Measurements from ENCODE around the gene LAMA3.

Gene LAMA3

DNA sequence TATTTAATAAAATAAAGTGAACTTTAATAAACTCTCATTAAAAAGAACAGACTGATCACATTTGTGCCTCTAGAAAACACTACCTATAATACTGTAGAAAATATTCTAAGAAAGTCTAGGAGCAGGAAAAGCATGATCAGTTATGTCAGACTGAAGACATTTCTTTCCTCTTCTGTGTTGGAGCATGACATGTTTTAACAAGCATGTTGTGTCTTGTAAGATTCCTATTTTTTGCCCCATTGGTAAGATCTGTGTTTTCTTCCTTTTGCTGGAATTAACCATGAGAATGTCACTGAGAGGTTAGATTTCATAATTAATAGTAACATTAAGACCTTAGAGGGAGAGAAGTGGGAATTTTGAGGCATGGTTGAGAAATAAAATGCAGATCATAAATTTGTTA is 27.7 kb downstream of the LAMA3 start:
- Histone ChIP-seq H3K4me3 (ENCODE audit: low read depth in 1 of 2, low read length in 2 of 2) (no peak overlapping the region), H3K27ac (ENCODE audit: low read depth, low read length) (no peak overlapping the region), H3K36me3 (ENCODE audit: control insufficient read depth in 1 of 2, insufficient read depth in 2 of 2, low read length in 2 of 2) (no peaks in the 10 kb centered on the region), H3K9me3 (ENCODE audit: control insufficient read depth in 1 of 2, low read length in 2 of 2) (no peaks in the 10 kb centered on the region), H3K4me1 (ENCODE audit: control insufficient read depth in 1 of 2, insufficient read depth in 2 of 2, low read length in 2 of 2) (peaks cover 5 to 6% of the 10 kb centered on the region in 2 donors), H3K9ac (ENCODE audit: low read depth in 1 of 2, low read length in 2 of 2) (no peak overlapping the region), H3K27me3 (ENCODE audit: control insufficient read depth in 1 of 2, insufficient read depth in 2 of 2, low read length in 2 of 2) (no peaks in the 10 kb centered on the region)

- no peak overlapping the region for H3K4me3 ChIP-seq (ENCODE audit: low read depth in 1 of 2, low read length in 2 of 2)
- H3K27me3 ChIP-seq (ENCODE audit: control insufficient read depth in 1 of 2, insufficient read depth in 2 of 2, low read length in 2 of 2): no peaks in the 10 kb centered on the region
- H3K36me3 ChIP-seq (ENCODE audit: control insufficient read depth in 1 of 2, insufficient read depth in 2 of 2, low read length in 2 of 2): no peaks in the 10 kb centered on the region
- H3K9me3 ChIP-seq (ENCODE audit: control insufficient read depth in 1 of 2, low read length in 2 of 2): no peaks in the 10 kb centered on the region
- no peak overlapping the region for H3K27ac ChIP-seq (ENCODE audit: low read depth, low read length)
- H3K4me1 ChIP-seq (ENCODE audit: control insufficient read depth in 1 of 2, insufficient read depth in 2 of 2, low read length in 2 of 2): peaks cover 8 to 10% of the 10 kb centered on the region in 2 donors
- H3K9ac ChIP-seq (ENCODE audit: low read depth in 1 of 2, low read length in 2 of 2): no peak overlapping the region
Observed at GRCh38 chr18:23718243-23718720, 29.0 kb downstream of the LAMA3 start.

DNA sequence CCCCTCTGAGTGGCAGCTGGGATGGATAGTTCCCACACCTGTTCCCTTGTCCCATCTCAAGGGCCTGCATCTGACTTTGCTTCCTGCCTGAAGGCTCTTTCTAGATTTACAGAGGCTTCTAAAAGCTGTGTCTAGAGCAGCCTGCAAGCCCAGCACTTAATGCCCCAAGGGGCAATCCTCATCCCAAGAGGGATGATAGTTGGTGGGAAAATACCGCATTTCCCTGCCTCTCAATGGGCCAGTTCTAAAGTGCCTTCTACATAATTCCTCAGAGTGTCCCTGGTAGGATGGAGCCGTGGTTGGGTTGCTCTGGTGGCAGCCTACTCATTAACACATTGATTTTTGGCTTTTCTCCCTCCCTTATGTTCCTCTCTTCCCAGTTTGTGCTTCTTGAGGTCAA is 29.5 kb downstream of the LAMA3 start:
- peaks cover 8 to 10% of the 10 kb centered on the region in 2 donors for H3K4me1 ChIP-seq (ENCODE audit: control insufficient read depth in 1 of 2, insufficient read depth in 2 of 2, low read length in 2 of 2)
- no peaks in the 10 kb centered on the region for H3K27me3 ChIP-seq (ENCODE audit: control insufficient read depth in 1 of 2, insufficient read depth in 2 of 2, low read length in 2 of 2)
- no peak overlapping the region for H3K9ac ChIP-seq (ENCODE audit: low read depth in 1 of 2, low read length in 2 of 2)
- H3K9me3 ChIP-seq (ENCODE audit: control insufficient read depth in 1 of 2, low read length in 2 of 2): no peaks in the 10 kb centered on the region
- H3K36me3 ChIP-seq (ENCODE audit: control insufficient read depth in 1 of 2, insufficient read depth in 2 of 2, low read length in 2 of 2): no peaks in the 10 kb centered on the region
- H3K4me3 ChIP-seq (ENCODE audit: low read depth in 1 of 2, low read length in 2 of 2): no peak overlapping the region
- no peak overlapping the region for H3K27ac ChIP-seq (ENCODE audit: low read depth, low read length)

GRCh38 chr18:23719634-23720201 is 30.5 kb downstream of the LAMA3 start:
- Histone ChIP-seq H3K9me3 (ENCODE audit: control insufficient read depth in 1 of 2, low read length in 2 of 2) (no peaks in the 10 kb centered on the region), H3K4me1 (ENCODE audit: control insufficient read depth in 1 of 2, insufficient read depth in 2 of 2, low read length in 2 of 2) (peaks cover 8 to 10% of the 10 kb centered on the region in 2 donors), H3K36me3 (ENCODE audit: control insufficient read depth in 1 of 2, insufficient read depth in 2 of 2, low read length in 2 of 2) (no peaks in the 10 kb centered on the region), H3K27ac (ENCODE audit: low read depth, low read length) (no peak overlapping the region), H3K9ac (ENCODE audit: low read depth in 1 of 2, low read length in 2 of 2) (no peak overlapping the region), H3K27me3 (ENCODE audit: control insufficient read depth in 1 of 2, insufficient read depth in 2 of 2, low read length in 2 of 2) (no peaks in the 10 kb centered on the region), H3K4me3 (ENCODE audit: low read depth in 1 of 2, low read length in 2 of 2) (no peak overlapping the region)

DNA sequence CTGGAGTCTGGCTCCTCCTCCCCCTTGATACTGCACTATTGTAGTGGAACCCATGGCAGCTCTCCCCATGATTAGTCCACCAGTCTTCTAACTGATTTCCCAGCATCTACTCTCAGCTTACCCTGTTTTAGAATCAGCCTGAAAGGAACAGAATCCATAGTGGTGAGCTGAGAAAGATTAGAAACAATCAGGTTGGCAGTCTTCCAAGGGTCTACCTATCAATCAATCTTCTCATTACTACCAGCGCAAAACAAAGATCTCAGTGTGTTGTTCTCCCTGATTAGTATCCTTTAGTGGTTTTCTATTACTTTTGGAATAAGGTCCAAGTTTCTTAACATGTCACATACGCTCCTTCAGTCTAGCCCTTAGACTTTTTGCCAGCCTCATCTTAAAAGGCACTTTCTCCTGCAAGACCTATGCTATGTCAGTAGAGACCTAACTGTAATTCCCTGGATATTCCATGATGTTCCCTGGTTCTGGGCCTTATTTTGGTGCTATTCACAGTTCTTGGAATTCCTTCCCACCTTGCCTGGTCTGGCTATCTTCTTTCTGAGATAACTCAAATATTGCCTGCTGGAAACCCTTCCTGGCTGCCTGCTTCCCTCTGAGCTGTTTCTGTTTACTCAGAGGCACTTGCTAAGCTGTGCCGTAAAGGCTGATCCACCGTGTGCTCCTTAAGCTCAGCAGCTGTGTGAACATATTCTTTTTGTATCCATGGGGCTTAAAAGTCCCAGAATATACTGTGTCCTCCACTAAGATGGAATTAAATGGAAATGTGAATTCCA is 32.6 kb downstream of the LAMA3 start:
- Histone ChIP-seq H3K4me1 (ENCODE audit: control insufficient read depth in 1 of 2, insufficient read depth in 2 of 2, low read length in 2 of 2) (peaks cover 8 to 10% of the 10 kb centered on the region in 2 donors), H3K27ac (ENCODE audit: low read depth, low read length) (no peak overlapping the region), H3K27me3 (ENCODE audit: control insufficient read depth in 1 of 2, insufficient read depth in 2 of 2, low read length in 2 of 2) (no peaks in the 10 kb centered on the region), H3K9ac (ENCODE audit: low read depth in 1 of 2, low read length in 2 of 2) (no peak overlapping the region), H3K4me3 (ENCODE audit: low read depth in 1 of 2, low read length in 2 of 2) (no peak overlapping the region), H3K9me3 (ENCODE audit: control insufficient read depth in 1 of 2, low read length in 2 of 2) (no peaks in the 10 kb centered on the region), H3K36me3 (ENCODE audit: control insufficient read depth in 1 of 2, insufficient read depth in 2 of 2, low read length in 2 of 2) (no peaks in the 10 kb centered on the region)

DNA sequence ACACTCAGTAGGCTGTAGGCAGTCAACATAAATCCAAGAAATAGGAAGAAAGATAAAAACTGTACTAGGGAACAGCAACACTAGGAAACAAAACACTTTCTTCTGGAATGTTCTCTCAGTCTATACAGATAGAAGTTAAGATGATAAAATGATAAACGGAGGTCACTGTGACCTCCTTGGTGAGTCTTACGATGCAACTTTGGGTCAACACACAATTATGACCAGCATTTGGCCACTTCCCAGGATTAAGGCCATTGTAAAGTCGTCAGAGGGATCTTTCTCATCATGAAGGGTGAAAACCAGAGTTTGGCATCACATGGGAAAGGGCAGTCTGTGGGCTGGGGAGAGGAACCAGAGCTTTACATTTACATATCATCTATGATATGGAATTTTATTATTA is 33.4 kb downstream of the LAMA3 start:
- H3K9me3 ChIP-seq (ENCODE audit: control insufficient read depth in 1 of 2, low read length in 2 of 2): no peaks in the 10 kb centered on the region
- no peaks in the 10 kb centered on the region for H3K36me3 ChIP-seq (ENCODE audit: control insufficient read depth in 1 of 2, insufficient read depth in 2 of 2, low read length in 2 of 2)
- H3K4me1 ChIP-seq (ENCODE audit: control insufficient read depth in 1 of 2, insufficient read depth in 2 of 2, low read length in 2 of 2): peaks cover 8 to 10% of the 10 kb centered on the region in 2 donors
- no peak overlapping the region for H3K9ac ChIP-seq (ENCODE audit: low read depth in 1 of 2, low read length in 2 of 2)
- H3K27ac ChIP-seq (ENCODE audit: low read depth, low read length): no peak overlapping the region
- H3K4me3 ChIP-seq (ENCODE audit: low read depth in 1 of 2, low read length in 2 of 2): no peak overlapping the region
- H3K27me3 ChIP-seq (ENCODE audit: control insufficient read depth in 1 of 2, insufficient read depth in 2 of 2, low read length in 2 of 2): no peaks in the 10 kb centered on the region

DNA sequence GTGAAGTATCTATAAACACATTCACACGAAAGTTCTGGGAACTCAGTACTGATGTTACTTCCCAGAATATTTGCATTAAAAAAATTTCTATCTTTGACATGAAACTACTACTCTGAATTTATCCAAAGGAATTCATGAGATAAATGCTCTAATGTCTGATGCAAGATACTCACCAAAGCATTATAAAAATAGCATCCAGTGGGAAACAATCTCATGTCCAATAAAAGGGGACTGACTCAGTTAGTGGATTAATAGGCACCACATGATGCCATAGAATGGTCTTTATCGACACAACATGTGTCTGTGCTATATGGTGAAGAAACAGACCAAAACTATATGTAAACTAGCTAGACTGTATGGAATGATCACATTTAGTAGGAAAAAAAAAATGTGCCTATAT is 33.9 kb downstream of the LAMA3 start:
- Histone ChIP-seq H3K9me3 (ENCODE audit: control insufficient read depth in 1 of 2, low read length in 2 of 2) (no peaks in the 10 kb centered on the region), H3K9ac (ENCODE audit: low read depth in 1 of 2, low read length in 2 of 2) (no peak overlapping the region), H3K4me3 (ENCODE audit: low read depth in 1 of 2, low read length in 2 of 2) (no peak overlapping the region), H3K27ac (ENCODE audit: low read depth, low read length) (no peak overlapping the region), H3K36me3 (ENCODE audit: control insufficient read depth in 1 of 2, insufficient read depth in 2 of 2, low read length in 2 of 2) (no peaks in the 10 kb centered on the region), H3K4me1 (ENCODE audit: control insufficient read depth in 1 of 2, insufficient read depth in 2 of 2, low read length in 2 of 2) (peaks cover 8 to 10% of the 10 kb centered on the region in 2 donors), H3K27me3 (ENCODE audit: control insufficient read depth in 1 of 2, insufficient read depth in 2 of 2, low read length in 2 of 2) (no peaks in the 10 kb centered on the region)

DNA sequence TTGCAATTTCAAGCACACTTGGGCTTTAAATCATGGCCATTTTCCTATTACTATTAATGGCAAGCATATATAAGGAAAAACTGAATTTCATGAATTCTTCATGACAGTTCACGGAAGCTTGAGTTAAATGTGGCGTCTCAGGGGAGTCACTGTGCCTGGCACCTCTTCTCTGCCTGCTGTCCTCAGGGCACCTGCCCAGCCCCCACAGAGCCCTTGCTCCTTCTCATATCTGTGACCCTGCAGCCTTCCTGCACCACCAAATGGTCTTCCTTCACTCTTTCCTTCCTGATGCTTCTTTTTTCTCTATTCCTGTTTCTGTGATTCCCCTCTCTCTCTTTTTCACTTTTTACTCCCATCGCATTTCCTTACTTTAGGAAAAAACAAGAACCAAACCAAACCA is 35.4 kb downstream of the LAMA3 start:
- no peaks in the 10 kb centered on the region for H3K27me3 ChIP-seq (ENCODE audit: control insufficient read depth in 1 of 2, insufficient read depth in 2 of 2, low read length in 2 of 2)
- no peak overlapping the region for H3K9ac ChIP-seq (ENCODE audit: low read depth in 1 of 2, low read length in 2 of 2)
- no peak overlapping the region for H3K4me3 ChIP-seq (ENCODE audit: low read depth in 1 of 2, low read length in 2 of 2)
- H3K27ac ChIP-seq (ENCODE audit: low read depth, low read length): no peak overlapping the region
- no peaks in the 10 kb centered on the region for H3K36me3 ChIP-seq (ENCODE audit: control insufficient read depth in 1 of 2, insufficient read depth in 2 of 2, low read length in 2 of 2)
- H3K9me3 ChIP-seq (ENCODE audit: control insufficient read depth in 1 of 2, low read length in 2 of 2): no peaks in the 10 kb centered on the region
- H3K4me1 ChIP-seq (ENCODE audit: control insufficient read depth in 1 of 2, insufficient read depth in 2 of 2, low read length in 2 of 2): peaks cover 8 to 10% of the 10 kb centered on the region in 2 donors

GRCh38 chr18:23725351-23725750 is 36.1 kb downstream of the LAMA3 start:
- Histone ChIP-seq H3K4me3 (ENCODE audit: low read depth in 1 of 2, low read length in 2 of 2) (no peak overlapping the region), H3K27me3 (ENCODE audit: control insufficient read depth in 1 of 2, insufficient read depth in 2 of 2, low read length in 2 of 2) (no peaks in the 10 kb centered on the region), H3K36me3 (ENCODE audit: control insufficient read depth in 1 of 2, insufficient read depth in 2 of 2, low read length in 2 of 2) (no peaks in the 10 kb centered on the region), H3K9ac (ENCODE audit: low read depth in 1 of 2, low read length in 2 of 2) (no peak overlapping the region), H3K27ac (ENCODE audit: low read depth, low read length) (no peak overlapping the region), H3K9me3 (ENCODE audit: control insufficient read depth in 1 of 2, low read length in 2 of 2) (no peaks in the 10 kb centered on the region), H3K4me1 (ENCODE audit: control insufficient read depth in 1 of 2, insufficient read depth in 2 of 2, low read length in 2 of 2) (peaks cover 8 to 10% of the 10 kb centered on the region in 2 donors)

- Histone ChIP-seq H3K4me3 (ENCODE audit: low read depth in 1 of 2, low read length in 2 of 2) (no peak overlapping the region), H3K9ac (ENCODE audit: low read depth in 1 of 2, low read length in 2 of 2) (no peak overlapping the region), H3K27me3 (ENCODE audit: control insufficient read depth in 1 of 2, insufficient read depth in 2 of 2, low read length in 2 of 2) (no peaks in the 10 kb centered on the region), H3K36me3 (ENCODE audit: control insufficient read depth in 1 of 2, insufficient read depth in 2 of 2, low read length in 2 of 2) (no peaks in the 10 kb centered on the region), H3K9me3 (ENCODE audit: control insufficient read depth in 1 of 2, low read length in 2 of 2) (no peaks in the 10 kb centered on the region), H3K4me1 (ENCODE audit: control insufficient read depth in 1 of 2, insufficient read depth in 2 of 2, low read length in 2 of 2) (peaks cover 8 to 10% of the 10 kb centered on the region in 2 donors), H3K27ac (ENCODE audit: low read depth, low read length) (no peak overlapping the region)
Observed at GRCh38 chr18:23725827-23726661, 36.8 kb downstream of the LAMA3 start.

All from duodenal mucosa (tissue), 2 donors.